ENCODE results near the gene IMMT. TPM values are rescaled to one million over a fixed set of nuclear protein-coding genes. Genes with fewer than 3 reads are reported as not detected.

IMMT gene
- total and polyA plus RNA-seq, 9 of the 15 experiments (the other 6 are each of a cell fraction or from before 2014, with no cell fraction given), result 119 to 294 (median 140) TPM

- TF ChIP-seq SOX6 (IDR thresholded peaks at IDR 0.05) (peak; percentile 71; the same call in 1 of the 2 replicates), TRIM28 (IDR thresholded peaks at IDR 0.05) (peak; percentile 35; the same call in 1 of the 2 replicates), E2F1 (CRISPR knock-in tag; IDR thresholded peaks at IDR 0.05) (0 out of 2 replicates have a peak, but pooled peaks have one; percentile 17), POLR2AphosphoS5 (IDR thresholded peaks at IDR 0.05; ENCODE audit: control insufficient read depth, insufficient read depth, low read depth, low read length) (peak; percentile 4; the same call in 1 of the 2 replicates)
Observed at GRCh38 chr2:86195808-86196387, 636 bp upstream of the IMMT start (continued).

GRCh38 chr2:86194751-86195054 is 559 bp downstream of the IMMT start:
- no TSS peak for BruUV-seq (replicated peaks)
- in situ Hi-C loops (cut with MboI), result no loop called here
- peaks cover 81% of the 10 kb centered on the region for H3K79me2 ChIP-seq (ENCODE audit: control insufficient read depth, insufficient read depth, low read length)
- ATAC-seq (no peak), DNase-seq (ENCODE audit: extremely low read depth in 1 of 4, low spot score in 3 of 4) (peak in 1 of 4 experiments; percentile 98), FAIRE-seq (peak; percentile 81)
- H3K27ac ChIP-seq (ENCODE audit: extremely low read depth, low read depth, low read length), result peak overlapping the region; percentile 98
- H3K4me3 ChIP-seq, result peak overlapping the region; percentile 79
- H4K20me1 ChIP-seq (replicated peaks; ENCODE audit: control insufficient read depth, insufficient read depth, low read length), result no peaks in the 10 kb centered on the region
- WGBS (ENCODE audit: insufficient coverage, low coverage, missing lambda C conversion rate), result 0% methylated on average over 16 of the region's 17 CpGs
- no peaks in the 10 kb centered on the region for H3K9me1 ChIP-seq (ENCODE audit: control insufficient read depth, insufficient read depth, low read length)
- H2AFZ ChIP-seq (ENCODE audit: low read depth, low read length), result 0 out of 2 replicates have a peak overlapping the region, but pooled peaks have one; percentile 20
- POLR2A ChIA-PET, result interaction anchor here (0.6 to 13.6 kb wide), 22 partner anchors 8 to 298 kb away, joined by 3 to 134 read pairs (median 4); partner anchors contain the start of genes POLR1A and PTCD3
- CTCF ChIA-PET (ENCODE audit: low intra/inter-chr PET ratio), result no interaction called here
- peak overlapping the region; percentile 96 to 97 for H3K9ac ChIP-seq (ENCODE audit: insufficient read depth in 1 of 2, low read depth in 2 of 2, low read length in 2 of 2)
- peaks cover 24 to 44% of the 10 kb centered on the region in 2 experiments for H3K4me1 ChIP-seq (replicated peaks in 1 of 2; ENCODE audit: control insufficient read depth in 2 of 2, insufficient read depth in 2 of 2, low read length in 2 of 2)
- peaks cover 33% of the 10 kb centered on the region for H3K36me3 ChIP-seq (ENCODE audit: control insufficient read depth, insufficient read depth, low read length)
- intact Hi-C loops (cut with micrococcal nuclease), result loop anchor here (5.0 kb wide), 1 partner anchor 48 kb away; no protein-coding TSS in a partner anchor
- H3K27me3 ChIP-seq (ENCODE audit: control insufficient read depth in 2 of 2, insufficient read depth in 2 of 2, low read length in 2 of 2), result no peaks in the 10 kb centered on the region
- peak overlapping the region; percentile 98 for H3K4me2 ChIP-seq (ENCODE audit: insufficient read depth, low read length)
- H3K9me3 ChIP-seq (replicated peaks; ENCODE audit: control insufficient read depth, insufficient read depth, low read depth, low read length), result no peaks in the 10 kb centered on the region
- TF ChIP-seq ZBTB7A (IDR thresholded peaks at IDR 0.05; ENCODE audit: borderline replicate concordance, control insufficient read depth, low read depth, low read length) (no peak; the same call in 1 of the 2 replicates), HEY1 (CRISPR knock-in tag; IDR thresholded peaks at IDR 0.05; ENCODE audit: borderline replicate concordance) (no peak), PPARD (CRISPR knock-in tag; IDR thresholded peaks at IDR 0.05) (no peak), ZNF586 (CRISPR knock-in tag; conservative IDR thresholded peaks at IDR 0.05) (no peak), STAT5B (CRISPR knock-in tag; IDR thresholded peaks at IDR 0.05) (no peak), ZNF740 (CRISPR knock-in tag; IDR thresholded peaks at IDR 0.05) (no peak), ZNF740 (tag; IDR thresholded peaks at IDR 0.05) (no peak), NR2C2 (CRISPR knock-in tag; IDR thresholded peaks at IDR 0.05) (no peak), NR2C2 (tag; IDR thresholded peaks at IDR 0.05) (peak; percentile 97), ZNF143 (CRISPR knock-in tag; IDR thresholded peaks at IDR 0.05) (peak; percentile 79), SMARCB1 (IDR thresholded peaks at IDR 0.05; ENCODE audit: insufficient read length, low read depth) (no peak), BRF2 (IDR thresholded peaks at IDR 0.05; ENCODE audit: borderline replicate concordance, insufficient read depth, insufficient read length) (no peak)
- TF ChIP-seq, protein P1, sequence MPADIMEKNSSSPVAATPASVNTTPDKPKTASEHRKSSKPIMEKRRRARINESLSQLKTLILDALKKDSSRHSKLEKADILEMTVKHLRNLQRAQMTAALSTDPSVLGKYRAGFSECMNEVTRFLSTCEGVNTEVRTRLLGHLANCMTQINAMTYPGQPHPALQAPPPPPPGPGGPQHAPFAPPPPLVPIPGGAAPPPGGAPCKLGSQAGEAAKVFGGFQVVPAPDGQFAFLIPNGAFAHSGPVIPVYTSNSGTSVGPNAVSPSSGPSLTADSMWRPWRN (IDR thresholded peaks at IDR 0.05; ENCODE audit: low read depth), result no peak

Measured in K562 (cell line).